Measurements from ENCODE around the gene SLC25A19. TPM values are rescaled to one million over a fixed set of nuclear protein-coding genes. Genes with fewer than 3 reads are reported as not detected.

SLC25A19 gene
- total and polyA plus RNA-seq, 10 of the 15 experiments (the other 5 are each of a cell fraction or from before 2014, with no cell fraction given): 32.9 to 91.6 (median 53.7) TPM

- no peak; the same call in 1 of the 2 replicates for TF ChIP-seq MLLT1 (IDR thresholded peaks at IDR 0.05)
- TF ChIP-seq DPF2 (IDR thresholded peaks at IDR 0.05): peak; percentile 98
- TF ChIP-seq TBL1XR1 (IDR thresholded peaks at IDR 0.05; ENCODE audit: low read depth, low read length): peak; percentile 96
- peak; percentile 88; the same call in 1 of the 2 replicates for TF ChIP-seq ASH2L (IDR thresholded peaks at IDR 0.05; ENCODE audit: borderline replicate concordance, low read depth)
- peak; percentile 93 for TF ChIP-seq TCF12 (IDR thresholded peaks at IDR 0.05; ENCODE audit: low read depth, low read length)
- TF ChIP-seq ZNF217 (IDR thresholded peaks at IDR 0.05): peak; percentile 55; the same call in 1 of the 2 replicates
- peak; percentile 72; the same call in 1 of the 2 replicates for TF ChIP-seq ZNF592 (IDR thresholded peaks at IDR 0.05)
- TF ChIP-seq SRF (IDR thresholded peaks at IDR 0.05; ENCODE audit: low read depth in 2 of 2, low read length in 2 of 2): peak in 1 of 2 experiments; percentile 75; a peak in 2 of 4 replicates
- no peak for TF ChIP-seq NR2C1 (IDR thresholded peaks at IDR 0.05)
- no peak for TF ChIP-seq CUX1 (IDR thresholded peaks at IDR 0.05; ENCODE audit: insufficient replicate concordance, low read depth, low read length)
- 0 out of 2 replicates have a peak, but pooled peaks have one; percentile 38 for TF ChIP-seq TARDBP (IDR thresholded peaks at IDR 0.05; ENCODE audit: borderline replicate concordance)
- TF ChIP-seq CBX3 (IDR thresholded peaks at IDR 0.05; ENCODE audit: borderline replicate concordance, low read depth): no peak
- TF ChIP-seq PAX8 (IDR thresholded peaks at IDR 0.05): no peak; the same call in 1 of the 2 replicates
- 0 out of 2 replicates have a peak, but pooled peaks have one; percentile 53 for TF ChIP-seq RFX5 (IDR thresholded peaks at IDR 0.05; ENCODE audit: low read depth, low read length)
- TF ChIP-seq EGR1 (IDR thresholded peaks at IDR 0.05; ENCODE audit: borderline replicate concordance in 1 of 2, low read depth in 2 of 2, low read length in 2 of 2): peak in 1 of 2 experiments; percentile 72; a peak in 2 of 3 replicates
- TF ChIP-seq RUNX3 (IDR thresholded peaks at IDR 0.05; ENCODE audit: low read length): peak; percentile 89
- no peak; the same call in 1 of the 2 replicates for TF ChIP-seq GATAD2B (conservative IDR thresholded peaks at IDR 0.05; ENCODE audit: low read depth)
- peak in 1 of 2 experiments; percentile 55; a peak in 3 of 4 replicates for TF ChIP-seq BHLHE40 (IDR thresholded peaks at IDR 0.05; ENCODE audit: borderline replicate concordance in 1 of 2, low read depth in 2 of 2, low read length in 1 of 2)
Measured at GRCh38 chr17:75295201-75296158, 6.2 kb upstream of the SLC25A19 start (continued).

Measured in GM12878 (cell line).